K562 (cell line): ENCODE results near the gene SEPTIN12. TPM values are rescaled to one million over a fixed set of nuclear protein-coding genes. Genes with fewer than 3 reads are reported as not detected.

ENCODE experiments used
- ASH1L ChIP-seq: fragments of 450-650 bp; IDR thresholded peaks from 2 replicates; pipeline ENCODE4 v1.6.1; 2018; ENCODE audit warnings: borderline replicate concordance, mild to moderate bottlenecking, low read depth; ENCODE audit not compliant: partially characterized antibody
- ATF7 ChIP-seq: fragments of 450-650 bp; IDR thresholded peaks from 2 replicates; pipeline ENCODE4 v1.7.1; 2014; ENCODE audit warnings: mild to moderate bottlenecking, moderate library complexity
- ETS1 ChIP-seq: conservative IDR thresholded peaks from 2 replicates; pipeline ENCODE4 v1.6.1; 2011; ENCODE audit warnings: low read depth, mild to moderate bottlenecking, low read length; ENCODE audit not compliant: control insufficient read depth
- HDAC1 ChIP-seq, 2 experiments: fragments of 450-650 bp; IDR thresholded peaks; 2 replicates each; pipeline ENCODE4 v1.6.1; 2016 to 2017; ENCODE audit warnings: inconsistent platforms in 1 of 2, mild to moderate bottlenecking in 1 of 2, moderate library complexity in 1 of 2
- KDM5B ChIP-seq: fragments of 200-600 bp; sonication (generic); IDR thresholded peaks from 2 replicates; pipeline ENCODE4 v1.6.1; 2012; ENCODE audit warnings: low read depth, mild to moderate bottlenecking, moderate library complexity, low read length, control low read depth, inconsistent platforms; ENCODE audit not compliant: insufficient replicate concordance
- MLX ChIP-seq, 2 experiments: fragments of 450-650 bp in 1 of 2; sonication (generic) in 1 of 2; formaldehyde crosslinking; conservative IDR thresholded peaks; 2 replicates each; pipeline versions ENCODE4 v1.4.0 to v1.8.1; 2020 to 2022; ENCODE audit warnings: mild to moderate bottlenecking in 1 of 2, missing genetic modification reagents in 1 of 2
- NRF1 ChIP-seq, 2 experiments: fragments of 450-650 bp; IDR thresholded peaks in 1 of 2; conservative IDR thresholded peaks in 1 of 2; 2 replicates each; pipeline ENCODE4 v1.6.1; 2014; ENCODE audit warnings: mild to moderate bottlenecking in 2 of 2
- PYGO2 ChIP-seq: fragments of 450-650 bp; IDR thresholded peaks from 2 replicates; pipeline ENCODE4 v1.6.1; 2016; ENCODE audit warnings: mild to moderate bottlenecking, missing genetic modification characterization, moderate library complexity, missing compliant biosample characterization
- RBM17 ChIP-seq: fragments of 200-400 bp; formaldehyde crosslinking; IDR thresholded peaks from 2 replicates; pipeline ENCODE4 v1.6.1; 2017; ENCODE audit warnings: low read depth, mild to moderate bottlenecking, low read length, borderline replicate concordance
- ZNF224 ChIP-seq: sonication (generic); formaldehyde crosslinking; IDR thresholded peaks from 2 replicates; pipeline ENCODE4 v1.8.0; 2022; ENCODE audit warnings: mild to moderate bottlenecking, missing genetic modification reagents
- ZNF696 ChIP-seq: fragments of 250-450 bp; sonication (Bioruptor Pico); conservative IDR thresholded peaks from 2 replicates; pipeline ENCODE4 v1.4.0; 2020; ENCODE audit warnings: mild to moderate bottlenecking, moderate library complexity
- ZNF740 ChIP-seq, 3 experiments: fragments of 200-800 bp in 1 of 3; sonication (Bioruptor generic) in 1 of 3; sonication (generic) in 1 of 3; formaldehyde crosslinking in 1 of 3; IDR thresholded peaks; 2 replicates each; pipeline versions ENCODE4 v1.6.1 to v1.8.0; 2016 to 2022; ENCODE audit warnings: mild to moderate bottlenecking in 2 of 3, missing compliant biosample characterization in 2 of 3, missing genetic modification characterization in 2 of 3, missing genetic modification reagents in 1 of 3
- polyA plus RNA-seq, 8 experiments: library from polyadenylated mRNA; depleted of rRNA in 4 of 8; stranded (reverse) in 5 of 8; unstranded in 3 of 8; fragments of >200 nt; fragmentation: Nextera tagmentation in 2 of 8; fragmentation: Illumina TruSeq in 1 of 8; extraction: Ambion mirVana in 2 of 8; extraction: Trizol in 1 of 8; gene quantifications; 2 replicates each; pipeline versions ENCODE4 v1.2.1 to v1.2.3, GENCODE V29; 2011 to 2014; ENCODE audit warnings: inconsistent platforms in 1 of 8, missing spikeins in 1 of 8
- total RNA-seq, 7 experiments: library from RNA; depleted of rRNA in 6 of 7; stranded (reverse); fragments of >200 nt in 6 of 7; fragmentation: Illumina TruSeq in 2 of 7; extraction: Trizol in 2 of 7; gene quantifications; 2 replicates each; pipeline versions ENCODE4 v1.2.1 to v1.2.3, GENCODE V29; 2011 to 2021; ENCODE audit warnings: low replicate concordance in 1 of 7

Gene SEPTIN12
- total and polyA plus RNA-seq, 9 of the 15 experiments (the other 6 are each of a cell fraction or from before 2014, with no cell fraction given) = not detected

- TF ChIP-seq NRF1 (conservative IDR thresholded peaks at IDR 0.05 in 1 of 2, IDR thresholded peaks at IDR 0.05 in 1 of 2) (no peak), ZNF696 (CRISPR knock-in tag) (no peak), KDM5B (no peak), ASH1L (no peak), RBM17 (no peak), MLX (CRISPR knock-in tag; conservative IDR thresholded peaks at IDR 0.05) (no peak), ATF7 (no peak), PYGO2 (tag) (no peak), ZNF224 (CRISPR knock-in tag) (no peak), ZNF740 (CRISPR knock-in tag; IDR thresholded peaks at IDR 0.05) (no peak), ZNF740 (tag; IDR thresholded peaks at IDR 0.05) (no peak), ETS1 (no peak), HDAC1 (IDR thresholded peaks at IDR 0.05) (no peak)
Measured at GRCh38 chr16:4836727-4837126, 48.6 kb upstream of the SEPTIN12 start (continued).
